ENCODE data around the gene RETN. TPM values are rescaled to one million over a fixed set of nuclear protein-coding genes. Genes with fewer than 3 reads are reported as not detected.
A peak's percentile ranks its signal among the peaks of the same experiment; 100 is the strongest.

Gene RETN
- total RNA-seq, 4 donors from 2014 or later: not detected

- H3K27me3 ChIP-seq: no peaks in the 10 kb centered on the region
- H3K27ac ChIP-seq: no peak overlapping the region
- no peak overlapping the region for H3K4me3 ChIP-seq
- H3K4me1 ChIP-seq: no peaks in the 10 kb centered on the region
- DNase-seq: no peak
- no peaks in the 10 kb centered on the region for H3K36me3 ChIP-seq
- TF ChIP-seq POLR2A (IDR thresholded peaks at IDR 0.05): no peak
- TF ChIP-seq CTCF (IDR thresholded peaks at IDR 0.05): no peak
- peaks cover 0 to 3% (median 0%) of the 10 kb centered on the region in 4 donors for H3K9me3 ChIP-seq
These were observed 46.8 kb downstream of the RETN start for GRCh38 chr19:7715671-7716070.

GRCh38 chr19:7716762-7717161 lies 47.9 kb downstream of the RETN start:
- Histone ChIP-seq H3K27ac (no peak overlapping the region), H3K4me3 (no peak overlapping the region), H3K36me3 (no peaks in the 10 kb centered on the region), H3K4me1 (no peaks in the 10 kb centered on the region), H3K9me3 (peaks cover 0 to 3% (median 0%) of the 10 kb centered on the region in 4 donors), H3K27me3 (no peaks in the 10 kb centered on the region)
- TF ChIP-seq POLR2A (IDR thresholded peaks at IDR 0.05): no peak
- no peak for TF ChIP-seq CTCF (IDR thresholded peaks at IDR 0.05)
- no peak for DNase-seq

- no peaks in the 10 kb centered on the region for H3K36me3 ChIP-seq
- peaks cover 0 to 3% (median 0%) of the 10 kb centered on the region in 4 donors for H3K9me3 ChIP-seq
- H3K27me3 ChIP-seq: no peaks in the 10 kb centered on the region
- no peaks in the 10 kb centered on the region for H3K4me1 ChIP-seq
- DNase-seq: peak in 2 of 3 donors; percentile 75 to 78
- H3K27ac ChIP-seq: peak overlapping the region in 1 of 4 donors; percentile 61
- H3K4me3 ChIP-seq: no peak overlapping the region
- TF ChIP-seq POLR2A (IDR thresholded peaks at IDR 0.05) (no peak), CTCF (IDR thresholded peaks at IDR 0.05) (no peak)
These were observed 49.8 kb downstream of the RETN start for GRCh38 chr19:7718668-7719067.

Other genes with a start within 250 kb of the RETN start
- gene PEX11G, start 180.0 kb upstream of the RETN start, total RNA-seq: 10 to 100 TPM in 2 of 4 donors, 1 to 10 TPM in 1, not detected in 1; 8.2 to 14.3 (median 10.3) TPM
- 100 to 1,000 TPM in 2 of 4 donors, 10 to 100 TPM in 2; 77.1 to 124 (median 95.3) TPM for gene ZNF358, start 152.9 kb upstream of the RETN start, total RNA-seq
- gene MCOLN1, start 146.4 kb upstream of the RETN start, total RNA-seq: 10 to 100 TPM; 18.0 to 37.1 (median 21.9) TPM
- 100 to 1,000 TPM; 181 to 296 (median 234) TPM for gene PNPLA6, start 133.3 kb upstream of the RETN start, total RNA-seq
- 10 to 100 TPM; 24.8 to 71.7 (median 60.3) TPM for gene CAMSAP3, start 73.2 kb upstream of the RETN start, total RNA-seq
- gene XAB2, start 39.5 kb upstream of the RETN start, total RNA-seq: 10 to 100 TPM; 26.6 to 61.9 (median 33.7) TPM
- gene PET100, start 39.3 kb upstream of the RETN start, total RNA-seq: 100 to 1,000 TPM in 1 of 4 donors, 10 to 100 TPM in 3; 12.6 to 102 (median 14.5) TPM
- gene PCP2, start 35.3 kb upstream of the RETN start, total RNA-seq: 10 to 100 TPM in 1 of 4 donors, 1 to 10 TPM in 2, not detected in 1; 2.3 to 13.4 (median 7.8) TPM
- gene STXBP2, start 31.9 kb upstream of the RETN start, total RNA-seq: 100 to 1,000 TPM; 117 to 245 (median 199) TPM
- gene MCEMP1, start 8.0 kb downstream of the RETN start, total RNA-seq: not detected
- gene TRAPPC5, start 11.8 kb downstream of the RETN start, total RNA-seq: 10 to 100 TPM; 18.2 to 55.8 (median 54.0) TPM
- 10 to 100 TPM in 1 of 4 donors, 1 to 10 TPM in 1, not detected in 2; 2.0 to 10.7 TPM for gene FCER2, start 33.1 kb downstream of the RETN start, total RNA-seq
- gene CLEC4G, start 63.1 kb downstream of the RETN start, total RNA-seq: 1 to 10 TPM in 1 of 4 donors, not detected in 3; 1.1 TPM
- gene CD209, start 78.5 kb downstream of the RETN start, total RNA-seq: 10 to 100 TPM in 1 of 4 donors, 1 to 10 TPM in 3; 1.6 to 31.4 (median 5.2) TPM
- gene CLEC4M, start 94.2 kb downstream of the RETN start, total RNA-seq: not detected
- 10 to 100 TPM in 3 of 4 donors, 1 to 10 TPM in 1; 7.7 to 22.3 (median 14.9) TPM for gene EVI5L, start 161.2 kb downstream of the RETN start, total RNA-seq
- not detected for gene PRR36, start 205.3 kb downstream of the RETN start, total RNA-seq
- under 1 TPM in 3 of 4 donors, not detected in 1; 0.57 to 0.88 (median 0.80) TPM for gene LRRC8E, start 219.5 kb downstream of the RETN start, total RNA-seq
- gene MAP2K7, start 234.8 kb downstream of the RETN start, total RNA-seq: 10 to 100 TPM; 16.6 to 39.3 (median 35.0) TPM
- not detected for gene TGFBR3L, start 245.8 kb downstream of the RETN start, total RNA-seq

Data from Peyer's patch (tissue), 4 donors.